Astrocyte of the hippocampus (primary cell): ENCODE data around the gene CFAP69.
"Not testable (repeated sequence)": the region's sequence is repeated elsewhere in the genome, so short reads cannot be mapped to it uniquely, and the experiment has no call there.

Source experiments
- DNase-seq: peaks from one replicate; pipeline ENCODE4 v3.0.0; 2011; ENCODE audit warnings: low read depth, low spot score

The CFAP69 gene

GRCh38 chr7:90233569-90233968, 11.4 kb upstream of the CFAP69 start:
- no peak for DNase-seq

- DNase-seq: no peak
Observed at GRCh38 chr7:90236721-90237289, 8.2 kb upstream of the CFAP69 start.

GRCh38 chr7:90238022-90238421, 7.0 kb upstream of the CFAP69 start:
- no peak for DNase-seq

GRCh38 chr7:90238583-90238982, 6.4 kb upstream of the CFAP69 start:
- DNase-seq: no peak

GRCh38 chr7:90239050-90239449, 5.9 kb upstream of the CFAP69 start:
- DNase-seq: no peak

GRCh38 chr7:90239625-90240228, 5.2 kb upstream of the CFAP69 start:
- no peak for DNase-seq

- DNase-seq: no peak
Observed at GRCh38 chr7:90242369-90243168, 2.4 kb upstream of the CFAP69 start.

- DNase-seq: no peak
Observed at GRCh38 chr7:90243556-90243955, 1.4 kb upstream of the CFAP69 start.

- no peak for DNase-seq
Observed at GRCh38 chr7:90244565-90244908, 437 bp upstream of the CFAP69 start.

- DNase-seq: peak; percentile 5
Observed at GRCh38 chr7:90246171-90246570, 1.2 kb downstream of the CFAP69 start.

GRCh38 chr7:90248706-90249105, 3.7 kb downstream of the CFAP69 start:
- DNase-seq: no peak

GRCh38 chr7:90250601-90251303, 5.8 kb downstream of the CFAP69 start:
- peak; percentile 46 for DNase-seq

GRCh38 chr7:90251304-90251635, 6.3 kb downstream of the CFAP69 start:
- no peak for DNase-seq

- DNase-seq: not testable (repeated sequence)
Observed at GRCh38 chr7:90256011-90256410, 11.0 kb downstream of the CFAP69 start.

GRCh38 chr7:90256778-90257177, 11.8 kb downstream of the CFAP69 start:
- DNase-seq: no peak

GRCh38 chr7:90261441-90261840, 16.5 kb downstream of the CFAP69 start:
- no peak for DNase-seq

GRCh38 chr7:90262438-90262837, 17.5 kb downstream of the CFAP69 start:
- DNase-seq: peak; percentile 40

- no peak for DNase-seq
Observed at GRCh38 chr7:90266808-90267207, 21.8 kb downstream of the CFAP69 start.

GRCh38 chr7:90267263-90267858, 22.4 kb downstream of the CFAP69 start:
- no peak for DNase-seq

GRCh38 chr7:90269163-90269562, 24.2 kb downstream of the CFAP69 start:
- no peak for DNase-seq

GRCh38 chr7:90270431-90271178, 25.6 kb downstream of the CFAP69 start:
- no peak for DNase-seq
